ENCODE results near the gene EMP1.

Gene EMP1

DNA sequence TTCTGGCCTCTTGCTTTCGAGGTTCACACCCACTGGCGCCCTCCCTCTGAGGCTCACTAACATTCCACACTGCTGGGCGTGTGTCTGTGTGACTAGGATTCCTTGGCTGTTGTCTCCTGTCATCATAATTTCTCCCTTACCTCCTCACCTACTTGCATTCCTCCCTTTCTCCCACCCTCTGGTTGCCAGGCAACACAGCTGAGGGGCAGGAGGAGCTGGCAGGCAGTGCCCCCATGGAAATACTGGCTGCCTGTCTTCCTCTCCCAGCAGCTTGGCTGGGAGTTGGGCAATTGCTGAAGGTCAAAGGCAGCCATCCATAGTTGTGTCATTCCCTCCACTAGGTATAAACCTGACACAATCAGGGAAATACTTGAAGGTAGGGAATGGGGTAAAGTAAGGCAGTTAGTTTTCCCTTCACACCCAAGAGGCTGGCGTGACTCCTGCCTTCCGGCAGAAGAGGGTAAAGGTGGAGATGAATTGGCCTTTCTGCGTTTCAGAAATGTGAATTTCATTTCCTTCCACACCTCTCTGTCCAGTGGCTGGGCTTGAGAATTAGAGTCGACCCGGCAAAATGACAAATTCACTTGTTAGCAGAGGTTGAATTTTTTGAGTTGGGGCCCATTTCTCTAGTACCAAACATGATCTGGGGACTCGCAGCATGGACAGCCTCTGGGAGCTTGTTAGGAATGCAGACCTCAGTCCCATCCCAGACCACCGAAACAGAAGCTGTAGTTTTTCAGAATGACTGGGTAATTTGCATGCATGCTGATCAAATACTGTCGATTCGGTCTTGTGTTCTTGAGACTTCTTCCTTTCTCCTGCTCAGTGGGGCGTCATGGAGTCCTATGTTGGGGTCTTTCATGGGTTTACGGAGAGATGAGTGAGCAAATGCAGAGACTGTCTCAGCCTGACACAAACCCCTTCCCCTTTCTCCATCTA, 24.3 kb upstream of the EMP1 start:
- peak overlapping the region in 1 of 2 donors; percentile 52 for H3K27ac ChIP-seq (ENCODE audit: low read depth in 2 of 2, low read length in 2 of 2)
- no peak overlapping the region for H3K9ac ChIP-seq (ENCODE audit: low read depth in 1 of 2, low read length in 2 of 2)
- H3K9me3 ChIP-seq (ENCODE audit: control insufficient read depth in 2 of 2, low read length in 2 of 2): no peaks in the 10 kb centered on the region
- H3K4me1 ChIP-seq (ENCODE audit: control insufficient read depth in 2 of 2, insufficient read depth in 2 of 2, low read length in 2 of 2): peaks cover 0 to 7% of the 10 kb centered on the region in 2 donors
- peaks cover 0 to 2% of the 10 kb centered on the region in 2 donors for H3K27me3 ChIP-seq (ENCODE audit: control insufficient read depth in 2 of 2, insufficient read depth in 2 of 2, low read length in 2 of 2)
- H3K36me3 ChIP-seq (ENCODE audit: control insufficient read depth in 2 of 2, insufficient read depth in 2 of 2, low read length in 2 of 2): no peaks in the 10 kb centered on the region
- no peak overlapping the region for H3K4me3 ChIP-seq (ENCODE audit: low read length in 2 of 2)

DNA sequence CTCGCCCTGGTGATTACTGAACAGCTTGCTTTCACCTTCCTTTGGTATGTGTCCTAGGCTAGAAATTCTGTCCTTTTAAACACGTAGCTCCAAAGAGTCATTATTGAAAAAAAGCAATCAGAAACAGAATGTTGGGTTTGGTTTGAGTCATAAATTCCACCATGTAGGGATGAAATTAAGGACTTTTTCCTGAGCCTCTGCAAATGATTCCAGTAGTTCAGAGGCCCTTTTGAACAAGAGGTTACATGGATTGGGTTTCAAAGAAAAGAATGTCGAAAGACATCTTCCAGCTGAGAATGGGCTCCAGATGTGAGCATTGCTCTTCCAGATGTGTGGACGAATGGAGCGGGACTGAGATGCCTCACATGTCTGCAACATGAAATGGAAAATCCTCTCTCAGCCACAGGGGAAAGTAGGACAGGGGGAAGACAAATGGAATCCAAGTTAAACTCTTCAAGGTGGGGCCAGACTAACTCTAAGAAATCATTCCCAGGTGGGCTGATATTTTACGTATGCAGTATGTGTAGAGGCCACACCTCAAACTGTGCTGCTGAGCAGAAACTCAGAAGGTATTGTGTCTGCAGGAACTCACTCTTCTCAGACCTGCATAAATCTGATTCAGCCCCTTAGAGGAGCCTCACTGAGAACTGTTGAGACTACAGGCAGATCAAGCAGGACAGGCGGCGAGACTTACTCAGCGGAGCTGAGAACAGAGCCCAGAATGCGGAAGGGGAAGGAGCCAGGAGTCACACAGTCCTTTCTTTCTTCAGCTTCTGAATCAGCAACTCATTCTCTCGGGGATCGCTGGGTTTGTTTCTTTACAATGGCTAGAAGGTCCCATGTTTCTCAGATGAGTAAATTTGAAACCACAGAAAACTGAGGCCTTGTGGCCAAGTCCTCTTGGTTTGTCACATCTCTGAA, 23.3 kb upstream of the EMP1 start:
- no peaks in the 10 kb centered on the region for H3K9me3 ChIP-seq (ENCODE audit: control insufficient read depth in 2 of 2, low read length in 2 of 2)
- H3K4me1 ChIP-seq (ENCODE audit: control insufficient read depth in 2 of 2, insufficient read depth in 2 of 2, low read length in 2 of 2): peaks cover 0 to 7% of the 10 kb centered on the region in 2 donors
- H3K36me3 ChIP-seq (ENCODE audit: control insufficient read depth in 2 of 2, insufficient read depth in 2 of 2, low read length in 2 of 2): no peaks in the 10 kb centered on the region
- no peak overlapping the region for H3K9ac ChIP-seq (ENCODE audit: low read depth in 1 of 2, low read length in 2 of 2)
- H3K4me3 ChIP-seq (ENCODE audit: low read length in 2 of 2): no peak overlapping the region
- H3K27ac ChIP-seq (ENCODE audit: low read depth in 2 of 2, low read length in 2 of 2): peak overlapping the region; percentile 2 to 52
- H3K27me3 ChIP-seq (ENCODE audit: control insufficient read depth in 2 of 2, insufficient read depth in 2 of 2, low read length in 2 of 2): peaks cover 0 to 2% of the 10 kb centered on the region in 2 donors

DNA sequence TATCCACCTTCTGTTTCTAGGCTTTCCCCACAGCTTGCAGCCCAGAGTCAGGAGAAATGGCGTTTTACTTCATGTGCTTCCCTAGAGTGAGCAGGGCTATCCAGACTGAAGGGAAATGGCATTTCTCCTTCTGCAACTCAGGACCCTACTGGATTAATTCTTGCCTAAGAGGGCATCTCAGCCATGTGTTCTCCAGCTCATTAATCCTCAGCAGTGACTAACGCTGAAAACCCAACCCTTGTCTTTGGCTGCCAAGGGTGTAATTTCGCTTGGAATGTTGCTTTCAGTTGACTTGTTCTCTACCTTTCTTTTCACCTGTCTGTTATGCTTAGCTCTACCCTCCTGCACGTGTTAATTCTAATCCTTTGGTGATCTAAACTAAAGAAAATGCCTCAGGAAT, 21.0 kb upstream of the EMP1 start:
- H3K27me3 ChIP-seq (ENCODE audit: control insufficient read depth in 2 of 2, insufficient read depth in 2 of 2, low read length in 2 of 2): peaks cover 0 to 2% of the 10 kb centered on the region in 2 donors
- no peak overlapping the region for H3K9ac ChIP-seq (ENCODE audit: low read depth in 1 of 2, low read length in 2 of 2)
- H3K27ac ChIP-seq (ENCODE audit: low read depth in 2 of 2, low read length in 2 of 2): no peak overlapping the region
- H3K4me1 ChIP-seq (ENCODE audit: control insufficient read depth in 2 of 2, insufficient read depth in 2 of 2, low read length in 2 of 2): peaks cover 0 to 7% of the 10 kb centered on the region in 2 donors
- H3K36me3 ChIP-seq (ENCODE audit: control insufficient read depth in 2 of 2, insufficient read depth in 2 of 2, low read length in 2 of 2): no peaks in the 10 kb centered on the region
- H3K4me3 ChIP-seq (ENCODE audit: low read length in 2 of 2): no peak overlapping the region
- H3K9me3 ChIP-seq (ENCODE audit: control insufficient read depth in 2 of 2, low read length in 2 of 2): no peaks in the 10 kb centered on the region

DNA sequence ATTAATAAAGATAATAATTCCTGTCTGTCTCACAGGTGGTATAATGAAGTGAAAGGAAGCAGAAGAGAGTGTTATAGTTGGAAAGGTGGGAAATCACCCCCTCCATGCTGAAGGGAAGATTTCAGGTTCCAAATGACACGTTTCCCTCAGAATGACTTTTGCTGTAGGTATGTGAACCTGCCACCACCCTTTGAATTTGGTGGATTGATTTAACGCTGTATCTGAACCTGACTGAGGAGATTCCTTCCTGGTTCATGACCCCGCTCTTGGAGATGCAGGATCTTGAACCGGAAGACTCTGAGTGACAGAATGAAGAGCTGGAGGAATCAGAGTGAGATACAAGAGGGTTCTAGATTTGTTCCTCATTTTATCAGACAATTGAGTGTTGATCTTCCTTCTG, 20.3 kb upstream of the EMP1 start:
- no peaks in the 10 kb centered on the region for H3K9me3 ChIP-seq (ENCODE audit: control insufficient read depth in 2 of 2, low read length in 2 of 2)
- no peaks in the 10 kb centered on the region for H3K36me3 ChIP-seq (ENCODE audit: control insufficient read depth in 2 of 2, insufficient read depth in 2 of 2, low read length in 2 of 2)

DNA sequence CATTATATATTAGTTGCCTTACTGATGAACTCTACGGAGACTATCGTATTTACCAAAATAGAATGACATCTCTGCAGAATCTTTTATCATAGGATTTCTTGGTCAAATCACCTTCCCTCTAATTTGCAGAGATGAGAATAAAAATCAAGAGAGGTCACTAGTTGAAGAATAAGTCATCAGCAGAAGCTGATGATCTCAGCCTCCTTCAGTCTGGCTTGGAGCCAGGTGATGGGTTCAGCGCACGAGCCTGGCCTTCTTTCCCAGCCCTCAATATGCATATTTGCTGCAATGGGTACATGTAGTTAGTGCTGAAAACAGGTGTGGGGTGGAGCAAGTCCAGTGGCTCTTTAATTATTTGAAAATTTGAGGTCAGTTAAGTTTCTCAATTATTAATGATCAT, 19.2 kb upstream of the EMP1 start:
- H3K4me1 ChIP-seq (ENCODE audit: control insufficient read depth in 2 of 2, insufficient read depth in 2 of 2, low read length in 2 of 2): peaks cover 0 to 7% of the 10 kb centered on the region in 2 donors
- H3K9ac ChIP-seq (ENCODE audit: low read depth in 1 of 2, low read length in 2 of 2): no peak overlapping the region

More for the DNA sequence above, 20.3 kb upstream of the EMP1 start:
- H3K9ac ChIP-seq (ENCODE audit: low read depth in 1 of 2, low read length in 2 of 2): no peak overlapping the region
- peaks cover 0 to 7% of the 10 kb centered on the region in 2 donors for H3K4me1 ChIP-seq (ENCODE audit: control insufficient read depth in 2 of 2, insufficient read depth in 2 of 2, low read length in 2 of 2)
- no peak overlapping the region for H3K27ac ChIP-seq (ENCODE audit: low read depth in 2 of 2, low read length in 2 of 2)
- H3K4me3 ChIP-seq (ENCODE audit: low read length in 2 of 2): no peak overlapping the region
- peaks cover 0 to 2% of the 10 kb centered on the region in 2 donors for H3K27me3 ChIP-seq (ENCODE audit: control insufficient read depth in 2 of 2, insufficient read depth in 2 of 2, low read length in 2 of 2)

DNA sequence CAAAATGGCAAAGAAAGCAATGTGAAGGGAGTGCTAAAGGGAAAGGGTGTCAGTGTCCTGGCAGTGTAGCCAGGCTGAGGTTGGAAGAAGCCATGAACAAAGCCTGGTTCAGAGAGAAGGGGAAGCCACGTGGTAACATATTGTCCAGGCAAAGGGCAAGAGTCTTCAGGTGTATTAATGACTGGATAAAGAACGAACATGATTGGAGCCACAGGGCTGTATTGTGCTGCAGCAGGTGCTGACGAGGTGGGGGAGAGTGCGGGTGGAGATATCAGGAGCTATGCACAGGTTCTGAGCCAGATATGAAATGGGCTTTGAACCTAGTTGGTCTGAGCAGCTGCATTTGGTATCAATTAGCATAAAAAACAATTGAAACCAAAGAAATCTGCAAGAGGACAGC, 18.6 kb upstream of the EMP1 start:
- Histone ChIP-seq H3K4me3 (ENCODE audit: low read length in 2 of 2) (no peak overlapping the region), H3K4me1 (ENCODE audit: control insufficient read depth in 2 of 2, insufficient read depth in 2 of 2, low read length in 2 of 2) (peaks cover 0 to 3% of the 10 kb centered on the region in 2 donors), H3K27ac (ENCODE audit: low read depth in 2 of 2, low read length in 2 of 2) (no peak overlapping the region), H3K27me3 (ENCODE audit: control insufficient read depth in 2 of 2, insufficient read depth in 2 of 2, low read length in 2 of 2) (peaks cover 3 to 9% of the 10 kb centered on the region in 2 donors), H3K36me3 (ENCODE audit: control insufficient read depth in 2 of 2, insufficient read depth in 2 of 2, low read length in 2 of 2) (no peaks in the 10 kb centered on the region), H3K9ac (ENCODE audit: low read depth in 1 of 2, low read length in 2 of 2) (no peak overlapping the region), H3K9me3 (ENCODE audit: control insufficient read depth in 2 of 2, low read length in 2 of 2) (no peaks in the 10 kb centered on the region)

More for the DNA sequence above, 19.2 kb upstream of the EMP1 start:
- Histone ChIP-seq H3K4me3 (ENCODE audit: low read length in 2 of 2) (no peak overlapping the region), H3K27ac (ENCODE audit: low read depth in 2 of 2, low read length in 2 of 2) (no peak overlapping the region), H3K36me3 (ENCODE audit: control insufficient read depth in 2 of 2, insufficient read depth in 2 of 2, low read length in 2 of 2) (no peaks in the 10 kb centered on the region), H3K27me3 (ENCODE audit: control insufficient read depth in 2 of 2, insufficient read depth in 2 of 2, low read length in 2 of 2) (peaks cover 0 to 5% of the 10 kb centered on the region in 2 donors), H3K9me3 (ENCODE audit: control insufficient read depth in 2 of 2, low read length in 2 of 2) (no peaks in the 10 kb centered on the region)

DNA sequence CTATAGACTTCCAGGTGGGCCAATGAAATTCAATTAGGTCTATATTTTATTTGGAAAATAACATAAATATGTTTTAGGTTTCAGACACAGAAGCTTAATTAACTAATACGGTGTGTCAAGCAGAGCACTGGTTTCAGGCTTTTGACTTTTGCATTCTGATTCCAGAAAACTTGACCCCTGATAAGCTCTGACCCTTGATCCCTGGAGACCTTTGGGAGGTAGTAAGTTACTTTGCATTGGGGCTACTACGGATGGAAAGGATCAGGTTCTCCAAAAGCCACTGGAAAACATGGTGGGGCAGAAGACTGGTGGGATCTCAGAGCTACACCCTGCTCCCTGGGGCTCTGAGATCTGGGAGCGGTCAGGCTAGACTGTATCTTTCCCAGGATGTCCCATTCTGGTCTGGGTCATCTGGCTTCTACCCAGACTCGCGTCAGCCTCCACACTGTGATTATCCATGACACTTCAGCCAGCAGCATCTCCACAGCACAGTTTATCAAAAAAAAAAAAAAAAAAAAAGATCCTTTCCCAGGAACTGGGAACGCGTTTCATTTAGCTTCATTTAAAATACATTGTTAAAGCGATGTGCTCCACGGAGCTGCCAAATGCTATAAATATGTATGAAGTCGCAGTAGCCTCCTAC, 17.8 kb upstream of the EMP1 start:
- Histone ChIP-seq H3K27ac (ENCODE audit: low read depth in 2 of 2, low read length in 2 of 2) (peak overlapping the region in 1 of 2 donors; percentile 7), H3K9ac (ENCODE audit: low read depth in 1 of 2, low read length in 2 of 2) (no peak overlapping the region), H3K4me1 (ENCODE audit: control insufficient read depth in 2 of 2, insufficient read depth in 2 of 2, low read length in 2 of 2) (no peaks in the 10 kb centered on the region)

DNA sequence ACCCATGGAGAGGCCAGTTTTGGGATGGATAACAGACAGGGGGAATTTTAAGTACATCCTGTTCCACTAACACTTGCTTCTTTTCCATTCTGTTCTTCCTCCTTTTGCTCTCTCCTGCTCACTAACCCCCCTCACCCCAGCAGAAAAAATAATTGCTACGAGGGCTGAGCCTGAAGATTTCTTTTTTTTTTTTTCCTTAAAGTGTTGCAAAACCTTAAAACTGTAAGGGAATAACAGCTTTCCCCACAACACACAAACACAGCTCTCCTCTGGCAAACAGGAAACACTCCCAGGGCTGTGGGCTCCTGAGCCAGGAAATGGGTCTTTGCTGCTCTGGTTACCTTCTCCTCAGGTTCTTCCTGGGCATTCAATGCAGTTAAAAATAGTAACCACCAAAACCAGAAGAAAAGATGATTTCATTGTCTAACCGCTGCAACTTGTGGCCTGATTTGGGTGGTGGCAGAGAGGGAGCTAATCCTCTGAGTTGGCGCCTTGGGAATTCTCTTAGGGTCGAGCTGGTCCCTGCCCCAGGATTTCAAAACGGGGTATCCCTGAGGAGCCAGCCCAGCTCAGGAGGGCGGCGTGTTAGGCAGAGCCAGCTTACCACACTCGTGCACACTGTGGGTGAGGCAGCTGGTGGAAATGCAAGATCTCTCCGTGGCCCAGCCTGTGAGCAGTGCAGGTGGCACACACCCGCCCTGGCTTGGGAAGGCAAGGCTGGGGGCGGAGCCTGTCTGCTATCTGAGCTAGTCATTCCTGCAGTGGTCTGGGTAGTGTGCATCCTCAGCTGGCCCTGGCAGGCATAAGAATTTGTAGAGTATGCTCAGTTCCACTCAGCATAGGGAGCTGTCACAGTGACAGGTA, 17.1 kb upstream of the EMP1 start:
- Histone ChIP-seq H3K27ac (ENCODE audit: low read depth in 2 of 2, low read length in 2 of 2) (no peak overlapping the region), H3K9ac (ENCODE audit: low read depth in 1 of 2, low read length in 2 of 2) (no peak overlapping the region), H3K36me3 (ENCODE audit: control insufficient read depth in 2 of 2, insufficient read depth in 2 of 2, low read length in 2 of 2) (no peaks in the 10 kb centered on the region), H3K4me3 (ENCODE audit: low read length in 2 of 2) (no peak overlapping the region), H3K9me3 (ENCODE audit: control insufficient read depth in 2 of 2, low read length in 2 of 2) (no peaks in the 10 kb centered on the region), H3K27me3 (ENCODE audit: control insufficient read depth in 2 of 2, insufficient read depth in 2 of 2, low read length in 2 of 2) (peaks cover 4 to 10% of the 10 kb centered on the region in 2 donors), H3K4me1 (ENCODE audit: control insufficient read depth in 2 of 2, insufficient read depth in 2 of 2, low read length in 2 of 2) (no peaks in the 10 kb centered on the region)

More for the DNA sequence above, 17.8 kb upstream of the EMP1 start:
- Histone ChIP-seq H3K9me3 (ENCODE audit: control insufficient read depth in 2 of 2, low read length in 2 of 2) (no peaks in the 10 kb centered on the region), H3K36me3 (ENCODE audit: control insufficient read depth in 2 of 2, insufficient read depth in 2 of 2, low read length in 2 of 2) (no peaks in the 10 kb centered on the region), H3K4me3 (ENCODE audit: low read length in 2 of 2) (no peak overlapping the region), H3K27me3 (ENCODE audit: control insufficient read depth in 2 of 2, insufficient read depth in 2 of 2, low read length in 2 of 2) (peaks cover 4 to 10% of the 10 kb centered on the region in 2 donors)

Data from mucosa of rectum (tissue), 2 donors.